ENCODE measurements around the gene SLC25A11. TPM values are rescaled to one million over a fixed set of nuclear protein-coding genes. Genes with fewer than 3 reads are reported as not detected.

The SLC25A11 gene
- total RNA-seq, 3 donors from 2014 or later = 38.8 to 48.5 (median 42.6) TPM

- Histone ChIP-seq H3K36me3 (peaks cover 4% of the 10 kb centered on the region), H3K27me3 (no peaks in the 10 kb centered on the region), H3K4me1 (peaks cover 0 to 8% of the 10 kb centered on the region in 2 donors), H3K27ac (peak overlapping the region; percentile 73 to 89), H3K9me3 (no peaks in the 10 kb centered on the region), H3K4me3 (no peak overlapping the region)
- TF ChIP-seq POLR2A (IDR thresholded peaks at IDR 0.05) = no peak
- no peak for TF ChIP-seq POLR2AphosphoS5 (IDR thresholded peaks at IDR 0.05)
- intact Hi-C loops (cut with DNase I; ENCODE audit: low total_unique reads) = no loop called here
- DNase-seq (ENCODE audit: low spot score in 2 of 2) = no peak
Observed at GRCh38 chr17:4972752-4973151, 32.9 kb upstream of the SLC25A11 start.

DNA sequence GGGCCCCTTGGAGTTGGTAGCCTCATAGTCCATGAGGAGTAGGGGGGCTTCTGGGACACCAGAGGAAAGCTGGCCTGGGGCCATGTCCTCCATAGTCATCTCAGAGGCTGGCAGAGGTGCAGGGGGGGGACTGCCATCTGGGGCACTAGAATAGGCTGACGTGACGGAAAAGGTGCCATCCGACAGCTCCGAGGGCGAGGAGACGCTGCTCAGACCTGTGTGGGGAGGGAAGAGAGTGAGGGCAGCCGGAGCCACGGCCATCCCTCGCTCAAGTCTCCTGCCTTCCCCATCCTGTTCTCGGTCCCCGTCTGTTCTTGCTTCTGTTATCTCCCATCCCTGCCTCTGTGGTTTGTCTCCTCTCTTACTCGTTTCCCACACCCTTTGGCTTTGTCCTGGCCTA is 32.5 kb upstream of the SLC25A11 start:
- Histone ChIP-seq H3K4me1 (peaks cover 0 to 8% of the 10 kb centered on the region in 2 donors), H3K36me3 (peaks cover 4% of the 10 kb centered on the region), H3K9me3 (no peaks in the 10 kb centered on the region), H3K27ac (peak overlapping the region; percentile 73 to 89), H3K27me3 (no peaks in the 10 kb centered on the region), H3K4me3 (no peak overlapping the region)
- intact Hi-C loops (cut with DNase I; ENCODE audit: low total_unique reads) = no loop called here
- no peak for DNase-seq (ENCODE audit: low spot score in 2 of 2)
- TF ChIP-seq POLR2AphosphoS5 (IDR thresholded peaks at IDR 0.05) (no peak), POLR2A (IDR thresholded peaks at IDR 0.05) (no peak), CTCF (IDR thresholded peaks at IDR 0.05) (no peak)

- H3K4me3 ChIP-seq = no peak overlapping the region
- no peaks in the 10 kb centered on the region for H3K9me3 ChIP-seq
- peaks cover 0 to 8% of the 10 kb centered on the region in 2 donors for H3K4me1 ChIP-seq
- peak overlapping the region; percentile 73 to 89 for H3K27ac ChIP-seq
- DNase-seq (ENCODE audit: low spot score in 2 of 2) = no peak
- intact Hi-C loops (cut with DNase I; ENCODE audit: low total_unique reads) = no loop called here
- no peak for TF ChIP-seq POLR2AphosphoS5 (IDR thresholded peaks at IDR 0.05)
- TF ChIP-seq POLR2A (IDR thresholded peaks at IDR 0.05) = no peak
- no peak for TF ChIP-seq CTCF (IDR thresholded peaks at IDR 0.05)
- H3K36me3 ChIP-seq = no peaks in the 10 kb centered on the region
- H3K27me3 ChIP-seq = no peaks in the 10 kb centered on the region
Observed at GRCh38 chr17:4971826-4972225, 32.0 kb upstream of the SLC25A11 start.

DNA sequence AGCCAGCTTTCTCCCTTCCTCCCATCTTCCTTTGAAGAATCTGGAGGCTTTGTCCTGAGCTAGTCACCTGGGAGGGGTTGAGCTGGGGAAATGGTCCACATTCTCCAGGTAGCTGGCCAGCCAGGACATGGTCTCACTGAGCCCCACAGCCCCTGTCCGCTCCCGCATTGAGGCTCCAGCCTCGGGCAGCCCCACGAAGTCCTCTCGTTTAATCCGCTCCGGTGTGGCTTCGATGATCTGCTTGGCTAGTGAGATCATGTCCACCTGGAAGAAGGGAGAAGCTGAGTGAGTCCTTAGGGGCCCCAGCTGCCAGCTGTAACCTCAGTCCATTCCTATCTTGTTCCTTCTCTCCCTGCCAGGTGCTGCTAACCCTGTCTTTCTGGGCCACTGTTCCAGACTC is 30.4 kb upstream of the SLC25A11 start:
- Histone ChIP-seq H3K36me3 (no peaks in the 10 kb centered on the region), H3K27ac (peak overlapping the region; percentile 90 to 95), H3K9me3 (no peaks in the 10 kb centered on the region), H3K27me3 (no peaks in the 10 kb centered on the region), H3K4me1 (peaks cover 0 to 17% of the 10 kb centered on the region in 2 donors), H3K4me3 (no peak overlapping the region)
- intact Hi-C loops (cut with DNase I; ENCODE audit: low total_unique reads) = no loop called here
- DNase-seq (ENCODE audit: low spot score in 2 of 2) = no peak
- TF ChIP-seq POLR2A (IDR thresholded peaks at IDR 0.05) (no peak), POLR2AphosphoS5 (IDR thresholded peaks at IDR 0.05) (no peak), CTCF (IDR thresholded peaks at IDR 0.05) (no peak)

DNA sequence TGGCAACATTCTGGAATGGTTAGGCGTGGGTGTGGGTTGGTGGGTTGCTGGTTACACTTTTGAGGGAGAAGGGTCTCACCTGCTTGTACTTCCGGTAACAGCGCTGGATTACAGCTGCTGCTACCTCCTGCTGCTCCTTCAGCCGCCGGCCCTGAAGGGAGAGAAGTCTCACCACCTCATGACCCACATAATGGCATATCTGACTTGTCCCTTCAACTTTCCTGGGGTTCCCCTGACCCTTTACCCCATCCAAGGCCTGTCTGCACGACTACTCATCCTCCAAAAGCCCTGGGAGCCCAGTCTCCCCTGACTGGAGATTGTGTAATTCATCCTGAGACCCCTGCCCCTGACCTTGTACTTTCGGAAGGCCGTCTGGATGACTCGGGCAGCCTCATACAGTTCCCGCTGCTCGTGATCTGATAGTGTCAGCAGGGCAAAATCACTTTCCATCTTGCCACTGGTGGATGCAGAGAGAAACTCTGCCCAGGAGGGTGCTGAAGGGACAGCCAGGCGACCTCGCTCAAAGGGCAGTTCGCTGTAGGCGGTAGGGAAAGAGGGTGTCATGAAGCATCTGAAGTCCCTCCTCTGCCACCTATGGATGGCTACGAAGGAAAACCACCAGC is 29.8 kb upstream of the SLC25A11 start:
- Histone ChIP-seq H3K36me3 (no peaks in the 10 kb centered on the region), H3K9me3 (no peaks in the 10 kb centered on the region), H3K4me3 (peak overlapping the region in 2 of 3 donors; percentile 65 to 86), H3K4me1 (peaks cover 0 to 19% of the 10 kb centered on the region in 2 donors), H3K27me3 (no peaks in the 10 kb centered on the region), H3K27ac (peak overlapping the region; percentile 90 to 95)
- TF ChIP-seq POLR2AphosphoS5 (IDR thresholded peaks at IDR 0.05) = no peak
- no peak for TF ChIP-seq CTCF (IDR thresholded peaks at IDR 0.05)
- no peak for TF ChIP-seq POLR2A (IDR thresholded peaks at IDR 0.05)
- intact Hi-C loops (cut with DNase I; ENCODE audit: low total_unique reads) = loop anchor here (2.0 kb wide), 1 partner anchor 21 kb away; the partner anchor contains the start of gene PFN1
- no peak for DNase-seq (ENCODE audit: low spot score in 2 of 2)
